GM11168 (cell line): Measurements from ENCODE around the gene FUT1.

ENCODE experiments used
- in situ Hi-C: fragments of 300-500 bp; cut with MboI; formaldehyde crosslinking; loops from one replicate; pipeline ENCODE4 v1.12.0; 2022; ENCODE audit warnings: low sequenced_read_pairs; ENCODE audit not compliant: unreplicated experiment

Gene FUT1

DNA sequence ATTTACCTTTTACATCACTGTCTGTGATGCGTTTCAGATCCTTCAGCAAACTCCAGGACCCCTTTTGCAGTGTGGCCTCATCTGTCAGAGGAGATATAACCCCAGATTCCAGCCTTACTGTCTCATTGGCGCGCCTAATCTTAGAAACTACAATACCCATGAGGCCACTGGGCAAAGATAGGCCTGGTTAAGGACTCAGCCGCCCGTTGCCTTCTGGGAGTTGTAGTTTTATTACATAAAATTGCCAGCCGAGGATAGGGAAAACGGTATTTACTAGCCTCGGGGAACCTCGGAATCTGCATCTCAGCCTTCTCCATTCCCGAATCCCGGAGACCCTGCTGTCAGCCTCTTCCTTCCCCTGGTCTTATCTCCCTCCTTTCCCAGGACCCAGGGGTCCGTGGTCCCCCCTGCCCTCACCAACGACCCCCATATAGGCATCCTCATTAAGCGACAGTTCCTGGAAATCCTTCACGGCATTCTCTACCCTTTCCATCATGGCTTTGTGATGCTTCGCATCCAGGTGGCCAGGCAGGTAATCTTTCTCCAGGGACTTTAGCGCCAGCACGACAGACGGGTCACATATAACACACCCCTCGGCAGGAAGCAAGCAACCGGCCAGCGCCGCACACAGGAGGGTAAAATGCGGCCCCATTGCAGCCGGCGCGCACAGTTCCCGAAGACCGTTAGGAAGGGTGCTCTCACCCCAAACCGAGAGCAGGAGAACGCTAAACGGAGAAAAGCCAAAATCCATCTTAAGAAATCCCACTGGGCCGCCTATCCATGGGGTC lies 7.0 kb downstream of the FUT1 start:
- in situ Hi-C loops: no loop called here

DNA sequence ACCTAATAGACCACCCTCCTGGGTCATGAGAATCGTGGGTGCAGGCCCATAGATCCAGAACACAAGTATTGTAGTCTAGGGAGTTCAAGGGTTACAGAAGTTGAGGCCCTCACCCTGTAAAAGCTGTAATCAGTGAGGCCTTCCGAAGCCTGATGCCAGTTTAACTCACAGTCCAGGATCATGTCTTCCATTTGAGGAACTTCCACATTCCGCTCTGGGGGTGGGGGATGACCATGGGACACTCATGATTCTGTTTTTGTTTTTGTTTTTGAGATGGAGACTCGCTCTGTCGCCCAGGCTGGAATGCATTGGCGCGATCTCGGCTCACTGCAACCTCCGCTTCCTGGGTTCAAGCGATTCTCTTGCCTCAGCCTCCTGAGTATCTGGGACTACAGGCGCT lies 10.3 kb downstream of the FUT1 start:
- in situ Hi-C loops: no loop called here

DNA sequence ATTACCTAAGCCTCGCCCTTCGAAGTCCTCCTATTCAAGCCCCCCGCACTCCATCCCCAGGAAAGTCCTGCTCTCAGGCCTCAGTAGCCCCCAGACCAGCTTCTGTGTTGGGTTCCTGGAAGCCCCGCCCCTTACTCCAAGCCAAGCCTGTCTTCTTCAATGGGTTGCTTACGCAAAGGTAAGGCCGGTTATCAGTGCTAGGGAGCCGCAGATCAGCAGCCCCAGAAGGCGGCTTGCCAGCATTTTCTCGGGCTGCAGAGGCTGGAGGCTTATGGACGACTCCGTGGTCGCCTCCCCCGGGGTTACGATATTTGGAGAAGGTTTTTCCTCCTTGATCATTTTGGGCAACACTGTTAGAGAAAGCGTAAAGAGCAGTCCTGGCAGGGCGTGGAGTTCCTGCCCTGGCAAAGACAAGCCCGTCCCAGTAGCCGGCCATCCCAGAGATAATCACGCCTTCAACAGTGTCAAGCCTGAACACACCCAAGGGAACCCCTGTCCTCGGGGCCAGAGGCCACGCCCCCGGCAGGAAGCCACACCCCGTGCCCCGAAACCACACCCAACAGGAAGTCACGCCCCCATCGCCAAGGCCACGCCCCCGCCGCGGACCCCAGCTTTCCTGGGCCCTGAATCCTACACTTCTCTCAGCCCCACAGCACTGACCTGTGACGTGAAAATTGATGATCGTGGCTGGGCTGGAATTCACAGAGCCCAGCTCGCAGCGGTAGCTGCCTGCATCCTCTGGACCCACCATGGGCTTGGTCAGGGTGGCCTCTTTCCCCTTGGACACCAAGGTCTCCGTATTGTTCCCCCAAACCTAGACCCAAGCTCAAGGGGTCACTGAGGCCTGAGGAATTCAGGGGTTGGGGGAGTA lies 11.1 kb downstream of the FUT1 start:
- in situ Hi-C loops: no loop called here

DNA sequence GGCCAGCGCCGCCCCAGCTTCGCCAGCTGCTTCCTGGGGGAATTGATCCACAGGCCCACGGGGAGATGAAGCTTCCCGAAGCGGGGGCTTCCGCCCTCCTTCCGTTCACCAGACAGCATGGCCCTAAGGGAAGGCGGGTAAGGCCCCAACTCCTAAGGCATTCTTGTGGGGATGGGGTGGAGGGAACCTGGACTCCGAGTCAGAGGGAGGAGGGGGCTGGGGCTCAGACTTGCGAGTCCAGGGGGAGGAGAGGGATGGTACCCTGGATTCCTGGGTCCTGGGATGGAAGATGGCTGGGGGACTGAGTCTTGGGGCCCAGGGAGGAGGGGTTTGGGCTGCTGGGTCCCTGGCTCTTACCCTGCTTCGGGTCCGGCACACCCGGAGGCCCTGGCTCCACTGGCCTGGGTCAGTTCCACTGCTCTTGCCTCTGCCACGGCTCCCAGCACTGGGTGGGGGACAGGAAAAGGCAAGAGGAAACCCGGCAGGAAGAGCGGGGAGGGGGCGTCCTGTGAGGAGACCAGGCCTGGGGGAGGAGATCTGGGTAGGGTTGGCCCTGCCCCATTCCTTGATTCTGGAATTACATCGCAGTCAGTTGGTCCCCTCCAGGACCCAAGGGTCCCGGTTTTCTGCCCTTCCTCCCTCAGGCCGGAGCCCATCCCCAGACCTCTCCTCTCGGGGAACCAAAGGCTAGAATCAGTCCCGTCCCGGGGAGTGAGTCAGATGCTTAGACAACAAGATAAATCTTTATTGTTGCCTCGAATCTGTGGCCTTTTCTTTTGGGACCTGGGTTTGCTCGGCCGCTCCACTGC lies 12.1 kb downstream of the FUT1 start, which contains the start of gene RASIP1:
TSS of gene RASIP1 (minus strand) at position 447 of the 809 bp plus-strand sequence. CDS start at position 119, 328 bp downstream.
- in situ Hi-C loops: no loop called here

DNA sequence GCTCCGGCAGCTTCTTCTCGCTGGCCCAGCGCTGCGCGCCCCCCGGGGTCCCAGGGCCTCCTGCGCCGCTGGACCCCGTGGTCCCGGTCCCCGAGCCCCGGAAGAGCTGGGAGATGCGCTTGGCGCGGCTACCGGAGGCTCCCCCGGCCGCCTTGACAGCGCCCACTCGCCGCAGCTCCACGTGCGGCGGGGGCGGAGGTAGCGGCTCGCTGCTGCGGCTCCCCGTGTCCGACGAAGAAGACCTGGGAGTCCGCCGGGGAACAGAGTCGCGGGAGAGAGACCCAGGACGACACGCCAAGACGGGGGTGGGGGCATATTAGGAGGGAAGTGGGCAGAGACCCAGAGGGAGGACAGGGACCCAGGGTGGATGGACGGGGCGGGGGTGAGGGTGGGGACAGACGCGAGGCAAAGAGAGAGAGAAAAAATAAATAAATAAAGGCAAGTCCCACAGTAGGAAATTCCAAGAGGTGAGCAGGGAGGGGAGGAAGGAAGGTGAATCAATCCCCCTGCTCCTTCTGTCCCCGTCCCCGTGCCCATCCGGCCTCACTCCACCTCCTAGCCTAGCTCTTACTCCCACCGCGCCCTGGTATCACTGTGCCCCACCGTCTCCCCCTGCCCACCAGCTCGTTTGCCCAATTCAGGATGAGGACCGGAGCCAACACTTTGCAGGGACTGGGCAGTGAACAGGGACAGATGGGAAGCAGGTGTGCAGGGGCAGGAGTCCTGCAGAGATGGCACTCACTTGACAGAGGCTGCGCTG lies 12.9 kb downstream of the FUT1 start:
- in situ Hi-C loops: no loop called here

DNA sequence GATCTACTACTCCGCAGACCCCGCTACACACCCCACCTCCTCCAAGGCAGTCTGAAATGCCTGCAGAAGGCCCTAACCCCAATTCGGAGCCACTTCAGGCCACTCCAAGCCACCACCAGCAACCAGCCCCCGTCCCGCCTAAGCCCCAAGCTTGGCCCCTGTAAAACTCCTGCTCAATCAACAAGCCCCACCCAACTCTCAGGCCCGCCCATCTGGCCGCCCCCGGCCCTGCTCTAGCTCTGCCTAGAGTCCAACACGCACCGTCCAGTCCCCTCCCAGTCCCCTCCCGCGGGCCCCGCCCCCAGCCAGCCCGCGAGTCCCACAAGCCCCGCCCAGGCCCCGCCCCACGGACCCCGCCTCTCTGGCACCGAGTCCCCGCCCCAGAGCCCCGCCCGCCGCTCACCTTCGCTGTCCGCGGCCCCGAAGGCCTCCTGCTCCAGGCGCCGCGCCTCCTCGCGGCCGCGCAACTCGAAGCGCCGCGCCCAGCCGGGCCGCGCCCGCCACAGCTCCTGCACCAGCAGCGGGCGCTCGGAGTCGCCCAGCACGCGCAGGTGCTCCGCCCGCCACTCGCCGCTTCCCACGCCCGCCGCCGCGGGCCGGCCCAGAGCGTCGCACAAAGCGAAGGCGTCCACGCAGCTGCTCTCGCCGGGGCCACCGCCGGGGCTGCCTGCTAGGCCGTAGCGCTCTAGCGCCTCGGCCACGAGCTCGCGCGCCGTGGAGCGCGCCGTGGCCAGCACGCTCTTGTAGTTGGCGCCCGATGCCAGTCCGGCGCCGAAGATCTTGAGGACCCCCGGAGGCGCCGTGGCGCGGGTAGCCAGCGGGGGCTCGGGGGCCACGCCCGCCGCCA lies 13.7 kb downstream of the FUT1 start:
- in situ Hi-C loops: no loop called here

DNA sequence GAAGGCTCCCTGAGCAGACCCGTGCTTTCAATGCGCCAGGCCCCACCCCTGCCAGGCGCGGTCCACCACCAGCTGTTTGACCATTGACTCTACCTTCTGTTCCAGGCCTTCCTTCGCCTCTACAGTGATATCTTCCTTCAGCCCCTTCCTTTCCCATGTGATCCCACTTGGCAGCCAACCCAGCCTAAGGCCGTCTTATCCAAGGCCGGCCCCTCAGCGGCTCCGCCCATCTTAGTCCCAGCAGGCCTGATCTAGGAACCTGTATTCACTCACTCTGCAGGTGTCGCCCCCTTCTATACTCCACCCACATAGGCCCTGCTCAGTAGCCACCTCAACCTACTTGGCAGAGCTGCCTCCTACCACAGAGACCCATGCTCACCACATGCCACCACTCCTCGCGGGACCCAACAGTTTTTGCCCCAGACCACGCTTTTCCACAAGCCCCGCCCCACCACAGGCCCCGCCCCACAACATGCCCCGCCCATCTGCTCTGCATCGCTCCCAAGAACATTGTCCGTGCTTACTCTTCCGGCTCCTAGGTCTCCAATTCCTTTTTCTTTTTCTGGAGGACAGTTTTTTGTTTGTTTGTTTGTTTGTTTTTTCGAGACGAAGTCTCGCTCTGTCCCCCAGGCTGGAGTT lies 15.0 kb downstream of the FUT1 start:
- in situ Hi-C loops: no loop called here

DNA sequence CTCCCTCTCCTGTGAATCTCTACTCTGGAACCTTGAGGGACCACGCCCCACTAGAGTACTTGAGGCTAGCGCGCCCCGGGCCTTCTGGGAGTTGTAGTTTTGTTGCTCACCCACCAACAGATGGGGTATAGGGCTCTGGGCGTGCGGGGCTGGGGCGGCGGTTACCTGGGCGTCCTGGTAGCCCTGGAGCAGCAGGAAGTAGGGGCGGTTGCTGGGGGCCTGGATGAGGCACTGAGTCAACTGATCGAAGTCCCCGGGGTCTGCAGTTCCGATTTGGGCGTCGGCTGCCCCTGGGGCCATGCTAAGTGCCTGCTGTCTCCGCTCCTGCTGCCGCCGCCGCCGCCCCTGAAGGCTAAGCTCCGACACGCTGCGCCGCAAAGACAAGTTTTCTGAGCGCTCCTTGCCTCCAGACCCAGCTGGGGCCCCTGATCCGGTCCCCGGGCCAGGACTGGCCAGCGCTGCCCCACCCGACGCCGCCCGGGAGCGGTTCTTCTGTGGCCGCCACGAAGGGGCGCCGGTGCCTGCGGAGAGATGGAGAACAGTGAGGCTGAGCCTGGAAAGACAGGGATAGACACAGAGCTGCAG lies 17.3 kb downstream of the FUT1 start:
- in situ Hi-C loops: no loop called here

DNA sequence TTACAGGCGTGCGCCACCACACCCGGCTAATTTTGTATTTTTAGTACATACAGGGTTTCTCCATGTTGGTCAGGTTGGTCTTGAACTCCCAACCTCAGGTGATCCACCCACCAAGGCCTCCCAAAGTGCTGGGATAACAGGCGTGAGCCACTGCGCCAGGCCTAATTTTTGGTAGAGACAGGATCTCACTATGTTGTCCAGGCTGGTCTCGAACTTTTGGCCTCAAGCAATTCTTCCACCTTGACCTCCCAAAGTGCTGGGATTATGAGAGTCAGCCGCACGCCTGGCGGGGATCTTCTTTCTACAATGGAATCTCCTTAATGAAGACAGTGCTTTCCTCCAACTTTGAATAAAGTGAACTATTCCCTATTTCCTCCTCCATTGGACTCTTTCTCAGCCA lies 17.8 kb downstream of the FUT1 start:
- in situ Hi-C loops: no loop called here

DNA sequence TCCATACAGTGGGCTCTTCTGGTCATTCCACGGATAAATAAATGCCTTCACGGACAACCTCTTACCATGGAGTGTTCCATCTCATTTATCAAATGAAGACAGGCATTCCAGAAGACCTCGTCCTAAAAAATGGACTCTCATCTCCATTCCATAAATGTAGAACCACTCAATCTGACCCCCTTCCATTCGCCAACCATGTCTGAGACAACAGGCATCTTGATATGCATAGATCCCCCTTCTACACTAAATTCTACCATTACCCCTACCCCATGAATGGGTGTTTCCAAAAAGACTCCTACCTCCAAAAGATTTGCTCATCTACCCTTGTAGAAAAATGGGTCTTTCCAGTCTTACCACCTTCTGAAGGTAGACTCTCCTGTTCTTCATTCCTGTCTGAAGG lies 21.0 kb downstream of the FUT1 start:
- in situ Hi-C loops: no loop called here

DNA sequence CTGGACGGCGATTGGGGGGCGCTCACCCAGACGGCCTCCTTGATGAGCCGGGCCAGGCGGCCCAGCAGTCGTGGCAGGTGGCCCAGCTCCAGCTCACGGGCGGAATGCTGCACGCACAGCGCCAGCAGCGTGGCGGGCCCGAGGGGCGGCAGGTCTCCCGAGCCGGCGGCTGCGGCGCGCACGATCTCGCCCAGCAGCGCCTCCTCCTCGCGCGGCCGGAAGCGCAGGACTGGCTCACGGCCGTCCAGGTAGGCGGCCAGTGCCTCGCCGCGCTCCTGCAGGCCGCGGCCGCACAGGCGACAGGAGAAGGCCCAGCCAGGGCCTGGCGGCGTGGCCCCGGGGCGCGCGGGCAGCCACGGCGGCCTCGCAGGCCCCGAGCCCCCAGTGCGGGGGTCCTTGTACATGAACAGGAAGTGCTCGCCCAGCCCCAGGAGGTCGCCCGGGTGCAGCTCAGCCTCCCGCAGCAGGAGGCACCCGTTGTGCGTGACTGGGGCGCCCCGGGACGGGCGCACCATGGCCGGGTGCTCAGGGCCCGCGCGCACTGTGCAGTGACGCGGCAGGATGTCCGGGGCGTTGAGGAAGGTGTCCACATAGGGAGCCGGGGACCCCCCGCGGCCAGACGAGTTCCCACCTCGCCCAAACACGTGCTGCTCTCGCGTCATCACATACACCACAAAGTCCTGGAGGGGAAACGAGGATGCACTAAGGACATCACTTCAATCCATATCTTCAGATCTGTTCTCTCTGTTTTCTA lies 23.4 kb downstream of the FUT1 start:
- in situ Hi-C loops: no loop called here

DNA sequence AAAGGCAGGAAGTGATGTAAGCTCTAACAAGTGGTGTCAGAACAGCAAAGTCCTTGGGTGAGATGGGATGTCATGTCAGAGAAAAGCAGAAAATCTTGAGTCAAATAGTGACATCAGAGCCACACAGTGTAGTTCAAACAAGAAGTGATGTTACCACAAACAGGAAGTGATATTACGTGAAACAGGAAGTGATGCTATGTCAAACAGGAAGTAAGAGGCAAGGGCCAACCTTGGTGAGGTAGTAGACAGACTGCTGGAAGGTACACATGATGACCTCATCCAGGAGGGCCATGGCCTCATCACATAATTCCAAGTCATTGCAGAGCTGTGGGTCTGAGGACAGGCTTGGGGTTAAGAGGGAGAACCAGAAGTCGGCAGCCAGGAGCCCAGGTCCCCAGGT lies 25.9 kb downstream of the FUT1 start:
- in situ Hi-C loops: no loop called here

DNA sequence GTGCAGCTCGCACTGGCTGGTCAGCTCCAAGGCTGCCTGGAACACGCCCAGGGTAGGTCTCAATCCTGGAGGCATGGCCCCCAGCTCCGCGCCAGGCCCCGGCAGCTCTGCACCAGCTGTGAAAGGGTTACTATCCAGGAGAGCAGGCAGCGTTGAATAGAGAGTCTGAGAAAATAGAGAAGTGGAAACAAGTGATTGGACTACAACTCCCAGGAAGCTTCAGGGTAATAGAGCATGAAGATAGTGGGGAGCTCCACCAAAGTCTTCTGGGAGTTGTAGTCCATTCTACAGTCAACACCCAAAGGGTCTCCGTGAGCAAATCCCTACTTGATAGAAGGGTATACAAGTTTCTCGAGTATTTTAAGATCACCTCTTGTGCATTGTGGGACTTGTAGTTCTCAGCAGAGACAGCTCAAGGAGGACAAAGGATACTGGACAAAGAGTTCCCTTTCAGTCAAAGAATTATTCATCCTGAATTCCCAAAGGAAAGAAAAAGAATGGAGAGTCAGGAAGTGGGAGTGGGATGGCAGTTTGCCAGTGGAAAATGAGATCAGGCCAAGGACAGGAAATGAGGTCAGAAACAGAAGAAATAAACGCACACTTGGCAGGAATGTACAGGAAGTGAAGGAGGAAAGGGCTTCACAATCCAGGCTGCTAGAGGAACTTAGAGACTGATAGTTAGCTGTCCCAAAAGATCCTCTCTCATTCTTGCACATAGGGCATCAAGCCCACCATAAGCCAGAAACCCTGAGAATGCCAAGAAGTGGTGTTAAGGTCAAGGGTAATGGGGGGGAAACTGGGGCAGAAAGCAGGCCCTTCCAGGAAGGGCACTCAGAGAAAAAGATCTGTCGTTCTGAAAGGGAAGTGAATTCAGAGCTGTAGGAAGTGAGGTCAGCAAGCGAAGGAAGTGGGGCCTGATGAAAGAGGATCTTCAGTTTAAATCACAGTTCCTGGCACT lies 27.4 kb downstream of the FUT1 start:
- in situ Hi-C loops: no loop called here

DNA sequence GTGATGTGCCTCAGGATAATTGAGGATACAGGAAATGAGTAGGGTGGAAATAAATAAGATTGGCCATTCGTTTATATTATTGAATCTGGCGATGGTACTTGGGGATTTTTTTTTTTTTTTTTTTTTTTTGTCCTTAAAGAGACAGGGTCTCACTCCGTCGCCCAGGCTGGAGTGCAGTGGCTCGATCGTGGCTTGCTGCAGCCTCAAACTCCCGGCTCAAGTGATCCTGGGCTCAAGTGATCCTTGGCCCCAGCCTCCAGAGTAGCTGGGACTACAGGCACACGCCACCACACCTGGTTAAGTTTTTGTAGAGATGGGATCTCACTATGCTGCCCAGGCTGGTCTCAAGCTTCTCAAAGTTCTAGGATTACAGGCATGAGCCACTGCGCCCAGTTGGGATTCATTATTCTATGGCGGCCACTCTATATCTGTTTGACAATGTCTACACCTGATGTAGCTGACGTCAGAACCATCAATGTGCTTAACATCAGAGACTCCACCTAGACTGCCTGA lies 30.2 kb downstream of the FUT1 start:
- in situ Hi-C loops: no loop called here

DNA sequence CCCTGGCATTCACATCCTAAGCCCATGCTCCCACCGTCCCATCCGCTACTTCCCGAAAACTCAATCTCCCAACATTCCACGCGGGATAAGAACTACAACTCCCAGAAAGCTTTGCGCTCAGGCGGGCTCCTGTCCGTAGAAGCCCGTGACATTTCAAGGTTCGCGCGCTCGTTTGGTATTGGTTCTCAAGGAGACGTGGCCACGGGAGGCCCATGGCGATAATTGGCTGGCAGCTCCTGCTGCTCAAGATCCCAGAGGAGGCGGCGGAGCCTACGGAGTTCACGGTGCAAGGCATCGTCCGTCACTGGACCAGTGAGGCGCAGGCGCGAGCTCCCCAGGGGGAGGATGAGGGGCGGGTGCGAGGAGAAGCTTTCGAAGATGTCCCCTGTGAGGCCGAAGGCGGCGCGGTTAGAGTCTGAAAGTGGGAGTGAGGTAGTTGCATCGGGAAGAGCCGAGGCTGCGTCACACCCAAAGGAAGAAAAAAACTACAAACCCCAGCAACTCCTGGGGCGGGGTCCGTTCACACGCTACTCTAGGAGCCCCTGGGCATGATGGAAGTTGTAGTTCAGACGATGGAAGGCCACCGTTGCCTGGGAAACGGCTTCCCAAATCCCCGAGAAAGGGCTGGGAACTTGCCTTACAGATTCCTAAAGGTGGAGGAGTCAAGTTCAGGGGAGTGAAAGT lies 31.7 kb downstream of the FUT1 start:
- in situ Hi-C loops: no loop called here

DNA sequence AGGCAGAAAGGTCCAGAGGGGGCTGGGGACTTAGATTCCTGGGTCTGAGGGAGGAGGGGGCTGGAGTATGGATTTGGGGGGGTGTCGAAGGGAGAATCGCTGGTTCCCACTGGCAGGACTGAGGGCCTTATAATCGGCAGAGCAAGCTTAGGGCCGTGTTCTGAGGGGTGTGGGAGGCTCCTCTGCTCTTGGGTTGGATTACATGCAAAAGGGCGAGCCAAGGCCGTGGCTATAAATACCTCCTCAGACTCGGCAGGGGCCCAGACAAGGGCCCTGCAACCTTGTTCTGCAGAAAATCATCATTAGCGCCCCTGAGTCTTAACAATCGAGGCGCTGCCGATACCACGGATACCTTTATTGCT lies 32.2 kb downstream of the FUT1 start:
- in situ Hi-C loops: no loop called here
